HG03575 (cell line): ENCODE data around the gene PDE9A.

Source experiments
- ATAC-seq: cut with Tn5 transposase; IDR thresholded peaks from one replicate; pipeline ENCODE4 v1.9.1; 2021; ENCODE audit not compliant: unreplicated experiment, insufficient number of reproducible peaks, low FRiP score; ENCODE audit errors: extremely low read depth

PDE9A gene

GRCh38 chr21:42680429-42680828 is 27.0 kb downstream of the PDE9A start:
- no peak for ATAC-seq

GRCh38 chr21:42681296-42682206 is 28.1 kb downstream of the PDE9A start:
- ATAC-seq: no peak

GRCh38 chr21:42682661-42683210 is 29.3 kb downstream of the PDE9A start:
- no peak for ATAC-seq

GRCh38 chr21:42683371-42684108 is 30.1 kb downstream of the PDE9A start:
- ATAC-seq: no peak

- no peak for ATAC-seq
Observed at GRCh38 chr21:42684109-42684916, 30.9 kb downstream of the PDE9A start.

- no peak for ATAC-seq
Observed at GRCh38 chr21:42685036-42685435, 31.6 kb downstream of the PDE9A start.

- ATAC-seq: no peak
Observed at GRCh38 chr21:42685954-42686500, 32.6 kb downstream of the PDE9A start.

- ATAC-seq: no peak
Observed at GRCh38 chr21:42687796-42688195, 34.4 kb downstream of the PDE9A start.

GRCh38 chr21:42688226-42688840 is 34.9 kb downstream of the PDE9A start:
- ATAC-seq: no peak

- ATAC-seq: no peak
Observed at GRCh38 chr21:42688841-42689371, 35.5 kb downstream of the PDE9A start.

GRCh38 chr21:42690586-42690985 is 37.2 kb downstream of the PDE9A start:
- no peak for ATAC-seq

GRCh38 chr21:42691901-42692559 is 38.6 kb downstream of the PDE9A start:
- no peak for ATAC-seq

- no peak for ATAC-seq
Observed at GRCh38 chr21:42692688-42693087, 39.3 kb downstream of the PDE9A start.

GRCh38 chr21:42694751-42695696 is 41.6 kb downstream of the PDE9A start:
- ATAC-seq: no peak

- no peak for ATAC-seq
Observed at GRCh38 chr21:42695697-42696380, 42.4 kb downstream of the PDE9A start.

- no peak for ATAC-seq
Observed at GRCh38 chr21:42696501-42697040, 43.1 kb downstream of the PDE9A start.
